GM21447 (cell line): ENCODE data around the gene GDPD5.

ENCODE experiments used
- ATAC-seq: cut with Tn5 transposase; IDR thresholded peaks from one replicate; pipeline ENCODE4 v1.9.1; 2021; ENCODE audit not compliant: unreplicated experiment

GDPD5 gene

GRCh38 chr11:75474240-75474639 is 51.5 kb downstream of the GDPD5 start:
- no peak for ATAC-seq

GRCh38 chr11:75473684-75474083 is 52.1 kb downstream of the GDPD5 start:
- no peak for ATAC-seq

- no peak for ATAC-seq
Observed at GRCh38 chr11:75472081-75472732, 53.5 kb downstream of the GDPD5 start.

GRCh38 chr11:75471176-75471973 is 54.4 kb downstream of the GDPD5 start:
- ATAC-seq: no peak

GRCh38 chr11:75470476-75471080 is 55.2 kb downstream of the GDPD5 start:
- ATAC-seq: no peak

GRCh38 chr11:75469785-75470405 is 55.8 kb downstream of the GDPD5 start:
- ATAC-seq: no peak

GRCh38 chr11:75468534-75469340 is 57.0 kb downstream of the GDPD5 start:
- no peak for ATAC-seq

- no peak for ATAC-seq
Observed at GRCh38 chr11:75467881-75468280, 57.9 kb downstream of the GDPD5 start.

GRCh38 chr11:75467311-75467710 is 58.4 kb downstream of the GDPD5 start:
- no peak for ATAC-seq

GRCh38 chr11:75465701-75466531 is 59.8 kb downstream of the GDPD5 start:
- ATAC-seq: no peak

- no peak for ATAC-seq
Observed at GRCh38 chr11:75463106-75463774, 62.5 kb downstream of the GDPD5 start.

- ATAC-seq: no peak
Observed at GRCh38 chr11:75462117-75462653, 63.6 kb downstream of the GDPD5 start.

GRCh38 chr11:75461151-75461550 is 64.6 kb downstream of the GDPD5 start:
- no peak for ATAC-seq

GRCh38 chr11:75456596-75457183 is 69.1 kb downstream of the GDPD5 start:
- no peak for ATAC-seq

- no peak for ATAC-seq
Observed at GRCh38 chr11:75454987-75455386, 70.8 kb downstream of the GDPD5 start.

- no peak for ATAC-seq
Observed at GRCh38 chr11:75453916-75454655, 71.7 kb downstream of the GDPD5 start.

- ATAC-seq: no peak
Observed at GRCh38 chr11:75450826-75451821, 74.6 kb downstream of the GDPD5 start.
